WTC11 (cell line): ENCODE results near the gene CMTM7.

Source experiments
- NR1H2 ChIP-seq: sonication (generic); formaldehyde crosslinking; IDR thresholded peaks from 2 replicates; pipeline ENCODE4 v1.9.0; 2021; ENCODE audit warnings: mild to moderate bottlenecking, moderate library complexity, missing genetic modification reagents
- NR2C2 ChIP-seq: sonication (generic); formaldehyde crosslinking; IDR thresholded peaks from 2 replicates; pipeline ENCODE4 v1.8.0; 2022; ENCODE audit warnings: mild to moderate bottlenecking, missing genetic modification reagents
- SMAD4 ChIP-seq: sonication (generic); formaldehyde crosslinking; IDR thresholded peaks from 2 replicates; pipeline ENCODE4 v1.8.0; 2022; ENCODE audit warnings: mild to moderate bottlenecking, missing genetic modification reagents
- TF ChIP-seq, protein P1 (sequence below): fragments of 200-600 bp; IDR thresholded peaks from 2 replicates; pipeline ENCODE4 v1.8.0; 2022; ENCODE audit warnings: antibody characterized with exemption
- TF ChIP-seq, protein P2 (sequence below): sonication (generic); formaldehyde crosslinking; IDR thresholded peaks from 2 replicates; pipeline ENCODE4 v1.8.1; 2023; ENCODE audit warnings: mild to moderate bottlenecking, missing genetic modification reagents, moderate library complexity
- TF ChIP-seq, protein P3 (sequence below): fragments of 250-450 bp; sonication (Bioruptor Pico); IDR thresholded peaks from 2 replicates; pipeline ENCODE4 v1.9.0; 2021; ENCODE audit warnings: moderate library complexity, mild to moderate bottlenecking, inconsistent platforms, borderline replicate concordance
- TF ChIP-seq, protein P4 (sequence below): sonication (generic); formaldehyde crosslinking; IDR thresholded peaks from 2 replicates; pipeline ENCODE4 v1.8.1; 2022; ENCODE audit warnings: missing genetic modification reagents, borderline replicate concordance

DNA sequence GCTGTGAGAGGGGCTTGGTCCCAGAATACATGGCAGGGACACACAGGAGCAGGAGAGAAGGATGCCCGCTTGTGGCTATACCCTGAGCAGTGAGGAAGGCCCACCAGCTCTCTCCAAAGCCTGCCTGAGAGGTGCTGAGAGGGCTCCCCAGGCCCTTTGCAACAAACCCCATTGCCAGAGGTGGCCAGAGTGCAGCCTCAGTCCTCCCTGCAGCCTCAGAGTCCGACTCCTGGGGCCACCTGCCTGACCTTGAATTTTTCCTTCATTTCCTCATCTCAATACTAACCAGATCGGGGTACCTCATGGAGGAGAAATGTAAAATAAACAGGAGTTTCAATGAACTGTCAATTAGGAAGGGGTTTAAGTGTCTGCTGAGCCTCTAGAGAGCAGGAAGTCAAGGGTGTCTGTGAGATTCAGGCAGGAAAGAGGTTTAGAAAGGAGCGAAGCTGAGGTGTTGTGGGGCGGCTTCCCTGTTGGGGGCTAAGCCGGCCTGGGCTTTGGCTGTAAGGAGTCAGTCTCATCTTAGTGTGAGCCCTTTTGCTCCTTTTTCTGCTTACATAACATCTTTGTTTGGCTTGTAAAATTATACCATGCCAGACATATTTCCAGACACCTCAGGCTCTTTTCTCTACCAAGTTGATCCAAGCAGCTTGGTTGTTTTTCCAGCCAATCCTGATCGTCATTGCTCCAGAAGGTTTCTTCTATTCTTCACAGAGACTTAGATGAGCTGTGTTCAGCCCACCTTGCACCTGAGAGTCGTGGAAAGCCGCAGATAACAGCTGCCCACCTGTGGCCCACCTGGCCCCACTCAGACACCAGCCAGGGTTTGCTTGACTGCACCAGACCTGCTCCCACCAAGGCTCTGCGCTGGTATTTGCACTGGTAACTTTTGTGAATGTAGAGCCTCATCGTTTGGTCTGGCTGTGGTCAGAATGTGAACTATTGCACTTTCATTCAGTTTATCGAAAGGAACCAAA lies 36.7 kb downstream of the CMTM7 start:
- TF ChIP-seq, protein P1, sequence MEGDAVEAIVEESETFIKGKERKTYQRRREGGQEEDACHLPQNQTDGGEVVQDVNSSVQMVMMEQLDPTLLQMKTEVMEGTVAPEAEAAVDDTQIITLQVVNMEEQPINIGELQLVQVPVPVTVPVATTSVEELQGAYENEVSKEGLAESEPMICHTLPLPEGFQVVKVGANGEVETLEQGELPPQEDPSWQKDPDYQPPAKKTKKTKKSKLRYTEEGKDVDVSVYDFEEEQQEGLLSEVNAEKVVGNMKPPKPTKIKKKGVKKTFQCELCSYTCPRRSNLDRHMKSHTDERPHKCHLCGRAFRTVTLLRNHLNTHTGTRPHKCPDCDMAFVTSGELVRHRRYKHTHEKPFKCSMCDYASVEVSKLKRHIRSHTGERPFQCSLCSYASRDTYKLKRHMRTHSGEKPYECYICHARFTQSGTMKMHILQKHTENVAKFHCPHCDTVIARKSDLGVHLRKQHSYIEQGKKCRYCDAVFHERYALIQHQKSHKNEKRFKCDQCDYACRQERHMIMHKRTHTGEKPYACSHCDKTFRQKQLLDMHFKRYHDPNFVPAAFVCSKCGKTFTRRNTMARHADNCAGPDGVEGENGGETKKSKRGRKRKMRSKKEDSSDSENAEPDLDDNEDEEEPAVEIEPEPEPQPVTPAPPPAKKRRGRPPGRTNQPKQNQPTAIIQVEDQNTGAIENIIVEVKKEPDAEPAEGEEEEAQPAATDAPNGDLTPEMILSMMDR = no peak
- TF ChIP-seq NR1H2 (CRISPR knock-in tag) (no peak), SMAD4 (CRISPR knock-in tag) (no peak), NR2C2 (no peak)
- TF ChIP-seq, protein P2, sequence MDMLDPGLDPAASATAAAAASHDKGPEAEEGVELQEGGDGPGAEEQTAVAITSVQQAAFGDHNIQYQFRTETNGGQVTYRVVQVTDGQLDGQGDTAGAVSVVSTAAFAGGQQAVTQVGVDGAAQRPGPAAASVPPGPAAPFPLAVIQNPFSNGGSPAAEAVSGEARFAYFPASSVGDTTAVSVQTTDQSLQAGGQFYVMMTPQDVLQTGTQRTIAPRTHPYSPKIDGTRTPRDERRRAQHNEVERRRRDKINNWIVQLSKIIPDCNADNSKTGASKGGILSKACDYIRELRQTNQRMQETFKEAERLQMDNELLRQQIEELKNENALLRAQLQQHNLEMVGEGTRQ (CRISPR knock-in tag) = no peak
- TF ChIP-seq, protein P3, sequence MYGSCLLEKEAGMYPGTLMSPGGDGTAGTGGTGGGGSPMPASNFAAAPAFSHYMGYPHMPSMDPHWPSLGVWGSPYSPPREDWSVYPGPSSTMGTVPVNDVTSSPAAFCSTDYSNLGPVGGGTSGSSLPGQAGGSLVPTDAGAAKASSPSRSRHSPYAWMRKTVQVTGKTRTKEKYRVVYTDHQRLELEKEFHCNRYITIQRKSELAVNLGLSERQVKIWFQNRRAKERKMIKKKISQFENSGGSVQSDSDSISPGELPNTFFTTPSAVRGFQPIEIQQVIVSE = no peak
- TF ChIP-seq, protein P4, sequence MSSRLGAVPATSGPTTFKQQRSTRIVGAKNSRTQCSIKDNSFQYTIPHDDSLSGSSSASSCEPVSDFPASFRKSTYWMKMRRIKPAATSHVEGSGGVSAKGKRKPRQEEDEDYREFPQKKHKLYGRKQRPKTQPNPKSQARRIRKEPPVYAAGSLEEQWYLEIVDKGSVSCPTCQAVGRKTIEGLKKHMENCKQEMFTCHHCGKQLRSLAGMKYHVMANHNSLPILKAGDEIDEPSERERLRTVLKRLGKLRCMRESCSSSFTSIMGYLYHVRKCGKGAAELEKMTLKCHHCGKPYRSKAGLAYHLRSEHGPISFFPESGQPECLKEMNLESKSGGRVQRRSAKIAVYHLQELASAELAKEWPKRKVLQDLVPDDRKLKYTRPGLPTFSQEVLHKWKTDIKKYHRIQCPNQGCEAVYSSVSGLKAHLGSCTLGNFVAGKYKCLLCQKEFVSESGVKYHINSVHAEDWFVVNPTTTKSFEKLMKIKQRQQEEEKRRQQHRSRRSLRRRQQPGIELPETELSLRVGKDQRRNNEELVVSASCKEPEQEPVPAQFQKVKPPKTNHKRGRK (CRISPR knock-in tag) = no peak
